ENCODE data around the gene VOPP1.

VOPP1 gene

DNA sequence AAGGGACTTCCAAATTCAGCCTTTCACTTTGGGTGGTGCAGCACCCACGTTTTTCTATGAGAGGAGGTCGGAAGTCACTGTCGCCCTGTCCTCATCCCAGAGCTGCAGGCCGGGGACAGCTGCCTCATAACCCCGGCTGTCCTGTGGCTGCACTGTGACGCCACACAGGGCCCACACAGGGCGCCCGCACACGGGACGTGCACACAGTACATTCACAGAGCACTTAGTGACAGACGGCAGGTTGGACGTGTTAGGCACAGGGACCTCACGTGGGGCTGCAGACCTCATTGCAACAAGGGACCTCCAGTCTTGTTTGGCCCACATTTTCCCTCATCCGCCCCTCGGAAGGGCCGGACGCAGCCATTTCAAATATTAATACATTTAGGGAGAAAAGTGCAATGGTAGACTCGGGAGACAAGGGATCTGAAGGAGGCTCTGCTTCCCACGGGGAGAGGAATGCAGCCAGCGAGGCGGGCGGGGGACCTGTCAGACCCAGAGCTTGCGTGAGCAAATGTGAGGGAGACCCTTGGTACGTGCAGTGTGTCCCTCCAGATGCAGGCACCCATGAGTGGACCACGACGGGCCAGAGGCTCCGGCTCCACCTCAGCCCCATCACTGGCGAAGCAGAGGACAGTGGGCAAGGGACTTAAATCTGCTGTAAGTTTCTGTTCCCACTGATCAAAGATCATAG, 86.7 kb downstream of the VOPP1 start:
- no peak overlapping the region for H3K4me3 ChIP-seq (replicated peaks; ENCODE audit: low read depth, low read length)
- no peak for TF ChIP-seq CTCF (IDR thresholded peaks at IDR 0.05; ENCODE audit: low read depth, low read length, missing control alignments)
- no peak for DNase-seq (ENCODE audit: extremely low read depth, low read depth)

DNA sequence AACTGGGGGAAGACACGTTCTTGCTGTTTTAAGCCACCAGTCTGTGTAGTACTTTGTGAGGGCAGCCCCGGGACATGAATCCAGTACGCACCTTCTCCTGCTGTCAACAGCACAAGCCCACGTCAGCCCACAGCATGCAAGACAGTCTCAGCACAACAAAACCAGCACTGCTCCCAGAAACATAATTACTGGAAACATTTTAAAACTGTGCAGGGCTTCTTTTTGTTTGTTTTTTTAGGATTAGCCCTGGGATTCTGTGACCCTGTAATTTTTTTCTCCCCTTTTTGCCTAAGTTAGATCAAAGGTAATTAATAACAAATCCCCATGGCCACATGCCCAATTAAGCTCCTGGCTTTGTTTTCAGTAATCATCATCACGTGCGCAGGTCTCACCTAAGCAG, 87.5 kb downstream of the VOPP1 start:
- no peak overlapping the region for H3K4me3 ChIP-seq (replicated peaks; ENCODE audit: low read depth, low read length)
- TF ChIP-seq CTCF (IDR thresholded peaks at IDR 0.05; ENCODE audit: low read depth, low read length, missing control alignments), result no peak
- DNase-seq (ENCODE audit: extremely low read depth, low read depth), result no peak

DNA sequence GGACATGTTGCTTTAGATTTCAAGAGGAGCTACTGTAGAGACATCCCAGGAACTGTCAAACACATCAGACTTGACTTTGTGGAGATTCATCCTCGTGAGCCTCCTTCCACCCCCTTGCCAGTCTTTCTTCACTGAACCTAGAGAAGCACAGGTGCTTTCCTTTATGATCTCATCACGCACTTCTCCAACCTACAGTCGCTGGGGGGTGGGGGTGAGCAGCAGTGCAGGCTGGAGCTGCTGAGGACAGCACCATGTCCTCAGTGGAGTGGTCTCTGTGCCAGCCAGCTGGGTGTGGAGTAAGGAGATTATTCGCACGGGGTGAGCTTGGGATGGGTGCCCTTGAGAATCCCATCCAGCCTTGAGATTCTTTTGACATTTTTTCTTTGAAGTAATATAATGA, 88.1 kb downstream of the VOPP1 start:
- no peak for DNase-seq (ENCODE audit: extremely low read depth, low read depth)
- no peak overlapping the region for H3K4me3 ChIP-seq (replicated peaks; ENCODE audit: low read depth, low read length)
- no peak for TF ChIP-seq CTCF (IDR thresholded peaks at IDR 0.05; ENCODE audit: low read depth, low read length, missing control alignments)

GRCh38 chr7:55483046-55483445, 89.3 kb downstream of the VOPP1 start:
- no peak for DNase-seq (ENCODE audit: extremely low read depth, low read depth)
- no peak overlapping the region for H3K4me3 ChIP-seq (replicated peaks; ENCODE audit: low read depth, low read length)
- no peak for TF ChIP-seq CTCF (IDR thresholded peaks at IDR 0.05; ENCODE audit: low read depth, low read length, missing control alignments)

GRCh38 chr7:55481155-55481554, 91.1 kb downstream of the VOPP1 start:
- DNase-seq (ENCODE audit: extremely low read depth, low read depth), result no peak
- TF ChIP-seq CTCF (IDR thresholded peaks at IDR 0.05; ENCODE audit: low read depth, low read length, missing control alignments), result no peak
- no peak overlapping the region for H3K4me3 ChIP-seq (replicated peaks; ENCODE audit: low read depth, low read length)

- no peak for DNase-seq (ENCODE audit: extremely low read depth, low read depth)
- H3K4me3 ChIP-seq (replicated peaks; ENCODE audit: low read depth, low read length), result no peak overlapping the region
- TF ChIP-seq CTCF (IDR thresholded peaks at IDR 0.05; ENCODE audit: low read depth, low read length, missing control alignments), result no peak
Measured at GRCh38 chr7:55478700-55479099, 93.6 kb downstream of the VOPP1 start.

Data from HFF-Myc (cell line).